ENCODE measurements around the gene ZNF662. TPM values are rescaled to one million over a fixed set of nuclear protein-coding genes. Genes with fewer than 3 reads are reported as not detected.

The ZNF662 gene
- total and polyA plus RNA-seq, 2 of the 8 experiments (the other 6 are each of a cell fraction or from before 2014, with no cell fraction given) = 0.03 TPM; not detected in 1

DNA sequence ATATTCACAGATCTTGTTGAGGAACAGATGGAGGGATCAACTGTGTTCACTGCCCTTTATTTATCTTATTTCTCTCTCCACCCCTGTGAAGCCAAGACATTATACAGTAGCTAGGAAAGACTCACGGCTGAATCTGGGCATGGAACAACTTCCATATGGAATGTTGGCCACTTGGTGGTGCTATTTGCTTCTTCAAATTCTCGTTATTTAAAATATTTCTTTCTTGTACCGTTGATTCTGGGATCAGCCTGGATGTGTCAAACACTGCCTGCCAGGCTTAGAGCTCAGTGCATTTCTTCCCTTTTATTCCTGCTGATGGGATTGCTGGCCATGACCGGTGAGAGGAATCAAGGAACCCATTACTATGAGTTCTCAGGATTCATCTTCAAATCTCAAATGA is 55.7 kb downstream of the ZNF662 start:
- Histone ChIP-seq H2BK20ac (ENCODE audit: low read length) (no peak overlapping the region), H2BK15ac (ENCODE audit: low read length) (no peak overlapping the region), H3K4me1 (replicated peaks in 1 of 4; ENCODE audit: control insufficient read depth in 3 of 4, insufficient read depth in 4 of 4, low read length in 3 of 4) (no peaks in the 10 kb centered on the region), H3K36me3 (ENCODE audit: control insufficient read depth in 2 of 4, insufficient read depth in 4 of 4, low read length in 3 of 4) (no peaks in the 10 kb centered on the region), H3K18ac (ENCODE audit: extremely low read depth, low read length) (no peak overlapping the region), H4K5ac (ENCODE audit: insufficient read length, low read depth, low read length) (no peak overlapping the region), H3K27ac (ENCODE audit: low read depth, low read length) (no peak overlapping the region), H3K9ac (replicated peaks in 1 of 4; ENCODE audit: extremely low read depth in 1 of 4, low read depth in 3 of 4, low read length in 3 of 4) (no peak overlapping the region), H3K9me3 (ENCODE audit: insufficient read depth in 2 of 2, low read depth in 1 of 2, low read length in 1 of 2) (no peaks in the 10 kb centered on the region), H2BK12ac (ENCODE audit: low read depth, low read length) (no peak overlapping the region), H3K4ac (replicated peaks; ENCODE audit: insufficient read length, low read depth, low read length) (no peak overlapping the region), H2AK5ac (ENCODE audit: low read depth, low read length) (no peak overlapping the region), H4K8ac (ENCODE audit: extremely low read depth, insufficient read depth, low read length) (no peak overlapping the region), H2BK5ac (ENCODE audit: low read depth, low read length) (no peak overlapping the region), H3K4me2 (ENCODE audit: insufficient read depth in 1 of 2, low read depth in 2 of 2, low read length in 2 of 2) (no peak overlapping the region), H3K23me2 (ENCODE audit: low read depth, low read length) (no peaks in the 10 kb centered on the region), H4K20me1 (replicated peaks in 1 of 2; ENCODE audit: control insufficient read depth in 1 of 2, insufficient read depth in 2 of 2, low read length in 2 of 2) (no peaks in the 10 kb centered on the region), H3K14ac (ENCODE audit: insufficient read length) (no peak overlapping the region), H3K56ac (replicated peaks; ENCODE audit: insufficient read length, low read depth, low read length) (no peak overlapping the region), H3K79me2 (ENCODE audit: control insufficient read depth in 1 of 2, insufficient read depth in 2 of 2, low read length in 2 of 2) (no peaks in the 10 kb centered on the region), H4K91ac (replicated peaks; ENCODE audit: insufficient read length, low read length) (no peak overlapping the region), H3K79me1 (ENCODE audit: low read depth, low read length) (no peaks in the 10 kb centered on the region), H3K23ac (ENCODE audit: insufficient read length) (no peak overlapping the region), H3K4me3 (ENCODE audit: extremely low read depth in 1 of 4, insufficient read depth in 2 of 4, low read depth in 3 of 4, low read length in 4 of 4) (no peak overlapping the region), H2AFZ (ENCODE audit: low read length) (no peak overlapping the region), H3K27me3 (replicated peaks in 1 of 4; ENCODE audit: control insufficient read depth in 3 of 4, extremely low read depth in 1 of 4, insufficient read depth in 3 of 4, low read length in 3 of 4) (no peaks in the 10 kb centered on the region), H2BK120ac (replicated peaks; ENCODE audit: low read depth, low read length) (no peak overlapping the region)
- POLR2A ChIA-PET (ENCODE audit: partially characterized antibody) = interaction anchor here (2.3 kb wide), 1 partner anchor 18 kb away, joined by 7 read pairs; the partner anchor contains the start of gene GASK1A
- FAIRE-seq (peak; percentile 93), DNase-seq (ENCODE audit: low read depth in 1 of 2, low spot score in 2 of 2) (peak in 1 of 2 experiments; percentile 47)
- WGBS, 2 experiments (ENCODE audit: extremely low coverage in 1 of 2, insufficient coverage in 1 of 2, insufficient read length in 1 of 2, insufficient replicate concordance in 2 of 2, low coverage in 1 of 2, low lambda C conversion rate in 2 of 2, missing lambda C conversion rate in 1 of 2) = 13% methylated on average over 4 of the region's 4 CpGs; no CpG with 5 or more reads in 1 of the 2 experiments
- TF ChIP-seq CTCF (IDR thresholded peaks at IDR 0.05; ENCODE audit: control extremely low read depth in 1 of 3, insufficient read depth in 1 of 3, low read depth in 1 of 3, low read length in 3 of 3) = peak in 2 of 3 experiments; percentile 70 to 71; a peak in 3 of 4 replicates
- TF ChIP-seq YY1 (IDR thresholded peaks at IDR 0.05; ENCODE audit: low read depth, low read length) = no peak
- no peak for TF ChIP-seq TCF12 (IDR thresholded peaks at IDR 0.05; ENCODE audit: low read depth, low read length)
- TF ChIP-seq POLR2A (IDR thresholded peaks at IDR 0.05; ENCODE audit: control extremely low read depth in 1 of 2, low read depth in 2 of 2, low read length in 2 of 2) = no peak
- peak; percentile 85 to 88 for TF ChIP-seq RAD21 (IDR thresholded peaks at IDR 0.05 in 1 of 2, conservative IDR thresholded peaks at IDR 0.05 in 1 of 2; ENCODE audit: low read depth in 2 of 2, low read length in 2 of 2)
- CTCF ChIA-PET (ENCODE audit: partially characterized antibody) = interaction anchor here (0.6 to 5.8 kb wide), 70 partner anchors 9 to 562 kb away, joined by 3 to 111 read pairs (median 5); partner anchors contain the start of genes GASK1A and POMGNT2
